ENCODE data around the gene TBPL1.
"Not testable (repeated sequence)": the region's sequence is repeated elsewhere in the genome, so short reads cannot be mapped to it uniquely, and the experiment has no call there.

The TBPL1 gene

GRCh38 chr6:133953634-133954415 is 801 bp downstream of the TBPL1 start:
- no peak for DNase-seq

- DNase-seq, result no peak
Measured at GRCh38 chr6:133954657-133955576, 1.9 kb downstream of the TBPL1 start.

- DNase-seq, result no peak
Measured at GRCh38 chr6:133955582-133956415, 2.8 kb downstream of the TBPL1 start.

- DNase-seq, result no peak
Measured at GRCh38 chr6:133956416-133957049, 3.5 kb downstream of the TBPL1 start.

DNA sequence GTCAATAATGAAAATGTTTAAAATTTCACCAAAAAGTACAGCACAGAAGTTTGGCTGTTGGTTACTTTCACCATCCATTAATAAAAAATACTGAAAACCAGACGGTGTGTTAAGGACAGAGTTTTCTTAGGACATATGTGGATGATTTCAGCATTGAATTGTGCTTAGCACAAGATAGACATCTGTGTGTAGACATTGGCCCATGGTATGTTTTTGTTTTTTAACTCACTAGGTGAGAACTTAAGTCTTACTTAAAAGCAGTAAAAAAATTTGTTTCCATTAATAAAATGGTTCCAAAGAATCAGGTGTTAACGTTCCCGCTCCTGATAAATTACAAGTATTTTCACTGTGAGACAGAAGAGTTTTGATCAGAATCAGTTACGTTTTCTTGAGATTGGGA is 4.2 kb downstream of the TBPL1 start:
- DNase-seq, result no peak

- DNase-seq, result no peak
Measured at GRCh38 chr6:133957780-133958242, 4.8 kb downstream of the TBPL1 start.

DNA sequence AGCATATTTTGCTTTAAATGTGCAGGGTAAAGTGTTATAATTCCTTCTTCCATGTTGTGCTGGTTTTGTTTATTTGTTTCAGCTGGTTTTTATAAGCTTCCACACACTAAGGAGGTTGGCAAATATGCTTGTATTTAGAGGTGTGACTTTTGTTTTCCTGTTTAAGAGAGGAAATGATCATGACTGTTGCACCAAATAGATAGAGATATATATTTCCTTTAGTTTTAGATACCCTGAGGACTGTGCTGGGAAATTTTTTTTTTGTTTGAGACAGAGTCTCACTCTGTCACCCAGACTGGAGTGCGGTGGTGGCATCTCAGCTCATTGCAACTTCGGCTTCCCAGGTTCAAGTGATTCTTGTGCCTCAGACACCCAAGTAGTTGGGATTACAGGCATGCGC is 5.8 kb downstream of the TBPL1 start:
- no peak for DNase-seq

DNA sequence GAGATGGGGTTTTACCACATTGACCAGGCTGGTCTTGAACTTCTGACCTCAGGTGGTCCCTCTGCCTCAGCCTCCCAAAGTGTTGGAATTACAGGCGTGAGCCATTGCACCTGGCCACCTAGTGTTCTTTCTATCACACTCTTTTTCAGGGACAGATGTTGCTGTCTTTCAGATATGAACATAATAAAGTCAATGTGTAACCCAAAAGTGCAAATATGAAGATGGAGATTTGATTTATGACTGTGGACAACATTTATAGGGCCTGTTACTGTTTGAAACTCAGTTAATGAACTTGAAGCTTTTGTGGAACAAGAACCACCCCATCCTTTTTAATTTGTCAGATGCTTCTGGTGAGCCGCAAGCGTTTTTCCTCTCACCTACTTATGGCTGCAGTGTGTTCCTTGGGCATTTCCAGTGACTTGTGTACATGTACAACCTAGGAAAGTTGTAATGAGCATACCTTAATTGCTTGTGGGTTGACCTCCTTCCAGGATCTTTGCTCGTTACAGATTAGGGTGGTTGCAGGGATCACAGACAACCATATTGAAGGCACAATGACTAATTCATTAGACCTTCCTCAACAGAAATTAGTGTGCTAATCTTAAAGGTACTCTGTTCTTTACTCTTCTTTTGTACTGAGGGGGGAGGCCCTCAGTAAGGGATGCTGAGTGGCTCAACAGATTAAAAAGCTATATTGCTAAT is 6.8 kb downstream of the TBPL1 start:
- DNase-seq, result no peak

DNA sequence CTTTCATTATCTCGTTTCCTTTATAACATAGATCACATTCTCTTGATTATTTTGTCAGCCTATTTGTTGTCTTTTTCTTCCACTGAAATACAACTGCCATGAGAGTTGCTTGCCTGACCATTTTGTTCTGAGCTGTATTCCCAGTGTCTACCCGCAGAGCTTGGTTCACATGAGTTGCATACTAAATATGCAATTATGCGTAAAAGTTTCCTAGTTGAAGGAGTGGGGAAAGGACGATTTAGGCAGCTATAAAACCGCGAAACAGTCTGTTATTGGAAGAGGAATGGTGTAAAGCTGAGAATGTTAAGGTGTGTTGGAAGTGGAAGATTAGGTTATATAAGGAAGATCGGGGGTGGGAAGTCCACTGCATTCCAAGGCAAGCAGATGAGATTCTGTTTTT is 8.8 kb downstream of the TBPL1 start:
- DNase-seq, result no peak

DNA sequence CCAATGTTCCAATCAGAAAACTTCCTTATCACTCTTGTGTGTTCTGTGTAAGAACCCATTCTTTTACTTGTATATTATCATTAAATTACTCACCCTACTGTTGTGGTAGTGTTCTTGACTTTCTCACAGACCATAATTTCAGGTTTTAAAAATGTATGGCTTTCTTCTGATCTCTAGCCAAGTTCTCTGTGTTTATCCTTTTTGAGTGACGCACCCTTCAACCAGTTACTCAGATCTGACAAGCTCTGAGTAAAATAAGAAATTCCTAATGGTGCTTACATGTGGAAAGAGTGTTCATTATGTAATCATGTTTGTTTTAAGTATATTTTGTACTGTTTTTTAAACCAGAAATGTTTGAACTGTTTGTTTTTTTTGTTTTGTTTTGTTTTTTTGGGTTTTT is 11.0 kb downstream of the TBPL1 start:
- no peak for DNase-seq

GRCh38 chr6:133964702-133965101 is 11.7 kb downstream of the TBPL1 start:
- no peak for DNase-seq

GRCh38 chr6:133965817-133966360 is 12.9 kb downstream of the TBPL1 start:
- no peak for DNase-seq

GRCh38 chr6:133966654-133967329 is 13.8 kb downstream of the TBPL1 start:
- DNase-seq, result no peak

DNA sequence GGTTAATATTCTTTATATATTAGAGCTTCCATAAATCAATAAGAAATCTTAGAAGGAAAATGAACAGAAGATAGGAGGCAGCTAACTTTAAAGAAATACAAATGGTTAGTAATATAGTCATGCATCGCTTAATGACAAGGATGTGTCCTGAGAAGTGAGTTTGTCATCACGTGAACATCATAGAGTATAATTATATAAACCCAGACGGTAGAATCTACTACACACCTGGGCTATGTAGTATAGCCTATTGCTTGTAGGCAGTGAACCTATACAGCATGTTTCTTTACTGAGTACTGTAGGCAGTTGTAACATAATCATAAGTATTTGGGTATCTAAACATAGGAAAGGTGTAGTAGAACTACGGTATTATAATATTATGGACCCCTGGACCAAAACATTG is 14.3 kb downstream of the TBPL1 start:
- no peak for DNase-seq

DNA sequence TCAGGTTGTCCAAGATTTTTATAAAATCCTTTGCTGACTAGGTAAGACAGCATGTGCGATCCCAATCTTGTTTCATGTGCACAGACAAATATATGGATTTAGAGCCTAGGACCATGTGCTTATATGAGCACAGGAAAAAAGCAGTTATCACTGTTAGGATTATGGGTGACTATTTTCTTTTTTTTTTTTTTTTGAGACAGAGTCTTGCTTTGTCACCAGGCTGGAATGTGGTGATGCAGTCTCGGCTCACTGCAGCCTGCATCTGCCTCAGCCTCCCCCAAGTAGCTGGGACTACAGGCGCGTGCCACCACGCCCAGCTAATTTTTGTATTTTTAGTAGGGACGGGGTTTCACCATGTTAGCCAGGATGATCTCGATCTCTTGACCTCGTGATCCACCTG is 14.8 kb downstream of the TBPL1 start:
- DNase-seq, result not testable (repeated sequence)

- no peak for DNase-seq
Measured at GRCh38 chr6:133969285-133969920, 16.4 kb downstream of the TBPL1 start.

- no peak for DNase-seq
Measured at GRCh38 chr6:133969921-133970295, 16.9 kb downstream of the TBPL1 start.

DNA sequence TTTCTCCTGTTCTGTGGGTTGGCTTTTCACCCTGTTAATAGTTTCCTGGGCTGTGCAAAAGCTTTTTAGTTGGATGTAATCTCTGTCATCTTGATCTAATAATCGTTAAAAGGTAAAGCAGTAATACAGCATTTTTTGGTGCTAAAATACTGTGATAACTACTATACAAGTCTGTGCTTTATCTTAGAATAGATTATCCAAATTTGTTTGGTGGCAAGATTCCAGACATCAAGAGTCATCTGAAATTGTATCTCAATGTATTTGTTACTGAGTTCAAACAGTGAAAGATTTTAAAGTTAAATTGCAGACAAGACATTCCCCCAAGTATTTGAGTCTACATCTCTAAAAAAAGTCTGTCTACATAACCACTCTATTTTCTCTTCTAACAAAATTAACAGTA is 18.8 kb downstream of the TBPL1 start:
- no peak for DNase-seq

GRCh38 chr6:133972388-133972787 is 19.4 kb downstream of the TBPL1 start:
- DNase-seq, result no peak

Data from T-helper 9 cell (primary cell).